Endodermal cell (in vitro differentiated cells): Measurements from ENCODE around the gene CDIPT. TPM values are rescaled to one million over a fixed set of nuclear protein-coding genes. Genes with fewer than 3 reads are reported as not detected.
"Not testable (repeated sequence)": the region's sequence is repeated elsewhere in the genome, so short reads cannot be mapped to it uniquely, and the experiment has no call there.

Experiments used
- DNase-seq: peaks from one replicate; pipeline ENCODE4 v3.0.0-alpha.2; 2017
- H3K27ac ChIP-seq: 2 replicates; pipeline ENCODE4 v1.5.1; 2013; ENCODE audit warnings: mild to moderate bottlenecking, low read depth, low read length, moderate library complexity
- H3K27me3 ChIP-seq: 2 replicates; pipeline ENCODE4 v1.6.1; 2013; ENCODE audit warnings: mild to moderate bottlenecking, low read length, moderate library complexity; ENCODE audit not compliant: insufficient read depth, control insufficient read depth, poor library complexity, severe bottlenecking
- H3K36me3 ChIP-seq: 2 replicates; pipeline ENCODE4 v1.7.0; 2013; ENCODE audit warnings: mild to moderate bottlenecking, low read length, moderate library complexity; ENCODE audit not compliant: control insufficient read depth, insufficient read depth
- H3K4me1 ChIP-seq: one replicate; pipeline ENCODE4 v1.7.0; 2013; ENCODE audit warnings: low read length; ENCODE audit not compliant: control insufficient read depth, insufficient read depth
- H3K4me3 ChIP-seq: 2 replicates; pipeline ENCODE4 v1.5.1; 2013; ENCODE audit warnings: mild to moderate bottlenecking, low read length, moderate library complexity
- H3K9ac ChIP-seq: 2 replicates; pipeline ENCODE4 v1.6.1; 2013; ENCODE audit warnings: mild to moderate bottlenecking, low read length, moderate library complexity; ENCODE audit not compliant: poor library complexity, severe bottlenecking; ENCODE audit errors: extremely low read depth
- H3K9me3 ChIP-seq: 2 replicates; pipeline ENCODE4 v1.6.1; 2013; ENCODE audit warnings: mild to moderate bottlenecking, low read length, moderate library complexity; ENCODE audit not compliant: control insufficient read depth
- H3K27ac Mint-ChIP-seq: 2 replicates; pipeline ENCODE4 v1.8.0; 2020; ENCODE audit warnings: mixed read lengths
- H3K27me3 Mint-ChIP-seq: 2 replicates; pipeline ENCODE4 v1.8.0; 2021; ENCODE audit warnings: mild to moderate bottlenecking, mixed read lengths; ENCODE audit not compliant: insufficient read depth
- H3K36me3 Mint-ChIP-seq: 2 replicates; pipeline ENCODE4 v1.8.0; 2020; ENCODE audit warnings: low read depth, mixed read lengths
- H3K4me1 Mint-ChIP-seq: 2 replicates; pipeline ENCODE4 v1.8.0; 2020; ENCODE audit warnings: mixed read lengths
- H3K4me3 Mint-ChIP-seq: 2 replicates; pipeline ENCODE4 v1.8.0; 2020; ENCODE audit warnings: mild to moderate bottlenecking, moderate library complexity, mixed read lengths
- H3K9me3 Mint-ChIP-seq: 2 replicates; pipeline ENCODE4 v1.8.0; 2020; ENCODE audit warnings: mild to moderate bottlenecking, mixed read lengths
- CTCF ChIP-seq: fragments of 200-600 bp; sonication (generic); conservative IDR thresholded peaks from 2 replicates; pipeline ENCODE4 v1.5.0; 2021; ENCODE audit warnings: antibody characterized with exemption, mild to moderate bottlenecking
- WGBS, 2 experiments: methylation state at CpG; one replicate each; pipeline versions ENCODE4 v1.1.5 to v1.1.7; 2013; ENCODE audit warnings: missing lambda C conversion rate in 2 of 2, mixed read lengths in 1 of 2; ENCODE audit not compliant: insufficient coverage in 1 of 2, insufficient read length in 1 of 2; 5-methylcytosine and 5-hydroxymethylcytosine counted together
- total RNA-seq, 2 donors: library from RNA; stranded (reverse); fragmentation: NEBNext Ultra II Directional in 1 of 2; extraction: Animal tissue kit (Norgen Biotek cat#: 25700) in 1 of 2; gene quantifications; 2 replicates in 1 of 2; 3 replicates in 1 of 2; pipeline ENCODE4 v1.2.1, GENCODE V29; 2021

The CDIPT gene
- total RNA-seq, 2 donors from 2014 or later, result 63.4 to 68.4 TPM

DNA sequence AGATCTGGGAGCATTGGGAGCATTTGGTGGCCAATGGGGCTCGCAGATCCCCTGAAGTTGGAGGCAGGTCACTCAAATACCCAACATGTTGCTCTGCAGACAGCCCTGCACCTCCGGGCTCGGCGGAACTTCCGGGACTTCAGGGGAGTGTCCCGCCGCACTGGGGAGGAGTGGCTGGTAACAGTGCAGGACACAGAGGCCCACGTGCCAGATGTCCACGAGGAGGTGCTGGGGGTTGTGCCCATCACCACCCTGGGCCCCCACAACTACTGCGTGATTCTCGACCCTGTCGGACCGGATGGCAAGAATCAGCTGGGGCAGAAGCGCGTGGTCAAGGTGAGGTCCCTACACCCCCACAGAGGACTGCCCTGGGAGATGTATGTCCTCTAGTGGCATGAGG, 26.4 kb downstream of the CDIPT start:
- Mint-ChIP-seq H3K4me1 (no peaks in the 10 kb centered on the region), H3K36me3 (no peaks in the 10 kb centered on the region), H3K4me3 (no peak overlapping the region), H3K27me3 (no peaks in the 10 kb centered on the region), H3K9me3 (no peaks in the 10 kb centered on the region), H3K27ac (no peak overlapping the region)
- 91 to 94% methylated on average over 11 to 15 of the region's 15 CpGs for WGBS, 2 experiments
- H3K27me3 ChIP-seq, result no peaks in the 10 kb centered on the region
- H3K9ac ChIP-seq, result no peak overlapping the region
- TF ChIP-seq CTCF, result no peak
- H3K9me3 ChIP-seq, result no peaks in the 10 kb centered on the region
- H3K36me3 ChIP-seq, result no peaks in the 10 kb centered on the region
- no peak overlapping the region for H3K4me3 ChIP-seq
- no peak overlapping the region for H3K27ac ChIP-seq
- DNase-seq, result no peak
- H3K4me1 ChIP-seq, result no peaks in the 10 kb centered on the region

GRCh38 chr16:29835926-29836325, 27.1 kb downstream of the CDIPT start:
- TF ChIP-seq CTCF, result no peak
- no peaks in the 10 kb centered on the region for H3K9me3 Mint-ChIP-seq
- H3K27ac Mint-ChIP-seq, result no peak overlapping the region
- no peaks in the 10 kb centered on the region for H3K27me3 Mint-ChIP-seq
- no peaks in the 10 kb centered on the region for H3K4me1 Mint-ChIP-seq
- Histone ChIP-seq H3K9me3 (no peaks in the 10 kb centered on the region), H3K27me3 (no peaks in the 10 kb centered on the region), H3K4me3 (no peak overlapping the region), H3K36me3 (no peaks in the 10 kb centered on the region), H3K4me1 (no peaks in the 10 kb centered on the region), H3K27ac (no peak overlapping the region), H3K9ac (no peak overlapping the region)
- no peak overlapping the region for H3K4me3 Mint-ChIP-seq
- WGBS, 2 experiments, result 85 to 94% methylated on average over 7 of the region's 7 CpGs
- no peak for DNase-seq
- H3K36me3 Mint-ChIP-seq, result no peaks in the 10 kb centered on the region

DNA sequence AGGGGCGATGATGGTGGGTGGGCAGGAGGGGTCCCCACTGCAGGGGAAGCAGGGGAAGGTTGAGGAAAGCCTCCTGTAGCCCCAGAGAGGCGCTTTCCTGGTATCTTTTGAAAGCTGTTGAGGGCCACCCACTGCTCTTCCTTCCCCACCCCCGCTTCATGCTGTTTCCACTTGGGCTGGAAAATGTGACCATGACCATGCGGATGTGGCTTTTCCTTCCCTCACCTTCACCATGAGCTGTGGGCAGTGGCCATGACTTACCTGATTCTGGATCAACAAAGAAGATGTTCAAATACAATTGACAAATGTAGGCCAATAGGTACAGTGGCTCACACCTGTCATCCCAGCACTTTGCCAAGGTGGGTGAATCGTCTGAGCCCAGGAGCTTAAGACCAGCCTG, 28.9 kb downstream of the CDIPT start:
- H3K36me3 Mint-ChIP-seq, result no peaks in the 10 kb centered on the region
- no peak overlapping the region for H3K4me3 ChIP-seq
- H3K27ac Mint-ChIP-seq, result no peak overlapping the region
- no peaks in the 10 kb centered on the region for H3K36me3 ChIP-seq
- H3K4me1 ChIP-seq, result no peaks in the 10 kb centered on the region
- H3K4me1 Mint-ChIP-seq, result no peaks in the 10 kb centered on the region
- H3K9me3 Mint-ChIP-seq, result no peaks in the 10 kb centered on the region
- H3K27me3 Mint-ChIP-seq, result no peaks in the 10 kb centered on the region
- no peak overlapping the region for H3K27ac ChIP-seq
- TF ChIP-seq CTCF, result no peak
- 91 to 96% methylated on average over 4 to 5 of the region's 5 CpGs for WGBS, 2 experiments
- H3K4me3 Mint-ChIP-seq, result no peak overlapping the region
- H3K9me3 ChIP-seq, result no peaks in the 10 kb centered on the region
- no peak overlapping the region for H3K9ac ChIP-seq
- DNase-seq, result no peak
- no peaks in the 10 kb centered on the region for H3K27me3 ChIP-seq

GRCh38 chr16:29833219-29833618, 29.8 kb downstream of the CDIPT start:
- H3K4me1 ChIP-seq, H3K9ac ChIP-seq, H3K9me3 Mint-ChIP-seq, H3K36me3 Mint-ChIP-seq, H3K4me3 ChIP-seq, H3K27me3 ChIP-seq, H3K4me1 Mint-ChIP-seq, H3K27ac Mint-ChIP-seq, H3K36me3 ChIP-seq, H3K9me3 ChIP-seq, H3K4me3 Mint-ChIP-seq, DNase-seq, H3K27ac ChIP-seq, H3K27me3 Mint-ChIP-seq: not testable (repeated sequence)
- 83 to 97% methylated on average over 1 to 3 of the region's 4 CpGs for WGBS, 2 experiments
